ENCODE data around the gene COPZ2. TPM values are rescaled to one million over a fixed set of nuclear protein-coding genes. Genes with fewer than 3 reads are reported as not detected.
"Not testable (repeated sequence)": the region's sequence is repeated elsewhere in the genome, so short reads cannot be mapped to it uniquely, and the experiment has no call there.

Gene COPZ2
- polyA plus RNA-seq, 3 donors = 17.5 to 18.9 (median 18.7) TPM

GRCh38 chr17:48036693-48037035 is 933 bp downstream of the COPZ2 start:
- DNase-seq (ENCODE audit: low read depth in 3 of 3, low spot score in 2 of 3) = no peak

- not testable (repeated sequence) for DNase-seq (ENCODE audit: low read depth in 3 of 3, low spot score in 2 of 3)
Observed at GRCh38 chr17:48034734-48035133, 2.9 kb downstream of the COPZ2 start.

GRCh38 chr17:48031966-48032365 is 5.6 kb downstream of the COPZ2 start:
- no peak for DNase-seq (ENCODE audit: low read depth in 3 of 3, low spot score in 2 of 3)

- no peak for DNase-seq (ENCODE audit: low read depth in 3 of 3, low spot score in 2 of 3)
Observed at GRCh38 chr17:48030531-48030930, 7.1 kb downstream of the COPZ2 start.

GRCh38 chr17:48028736-48029135 is 8.9 kb downstream of the COPZ2 start:
- no peak for DNase-seq (ENCODE audit: low read depth in 3 of 3, low spot score in 2 of 3)

- no peak for DNase-seq (ENCODE audit: low read depth in 3 of 3, low spot score in 2 of 3)
Observed at GRCh38 chr17:48027322-48027981, 10.1 kb downstream of the COPZ2 start.

- peak in 1 of 3 donors; percentile 78 for DNase-seq (ENCODE audit: low read depth in 3 of 3, low spot score in 2 of 3)
Observed at GRCh38 chr17:48026502-48027321, 10.9 kb downstream of the COPZ2 start.

- no peak for DNase-seq (ENCODE audit: low read depth in 3 of 3, low spot score in 2 of 3)
Observed at GRCh38 chr17:48025904-48026501, 11.6 kb downstream of the COPZ2 start.

- DNase-seq (ENCODE audit: low read depth in 3 of 3, low spot score in 2 of 3) = peak; percentile 86 to 92 (median 92)
Observed at GRCh38 chr17:48025040-48025903, 12.3 kb downstream of the COPZ2 start.

GRCh38 chr17:48024149-48025039 is 13.2 kb downstream of the COPZ2 start:
- no peak for DNase-seq (ENCODE audit: low read depth in 3 of 3, low spot score in 2 of 3)

- no peak for DNase-seq (ENCODE audit: low read depth in 3 of 3, low spot score in 2 of 3)
Observed at GRCh38 chr17:48023400-48024148, 14.0 kb downstream of the COPZ2 start.

- no peak for DNase-seq (ENCODE audit: low read depth in 3 of 3, low spot score in 2 of 3)
Observed at GRCh38 chr17:48022901-48023300, 14.7 kb downstream of the COPZ2 start.

- DNase-seq (ENCODE audit: low read depth in 3 of 3, low spot score in 2 of 3) = no peak
Observed at GRCh38 chr17:48021934-48022333, 15.7 kb downstream of the COPZ2 start.

GRCh38 chr17:48017817-48018158 is 19.8 kb downstream of the COPZ2 start:
- DNase-seq (ENCODE audit: low read depth in 3 of 3, low spot score in 2 of 3) = not testable (repeated sequence)

- no peak for DNase-seq (ENCODE audit: low read depth in 3 of 3, low spot score in 2 of 3)
Observed at GRCh38 chr17:48016112-48016511, 21.5 kb downstream of the COPZ2 start.

GRCh38 chr17:48014595-48015111 is 22.9 kb downstream of the COPZ2 start:
- DNase-seq (ENCODE audit: low read depth in 3 of 3, low spot score in 2 of 3) = no peak

GRCh38 chr17:48013876-48014594 is 23.6 kb downstream of the COPZ2 start:
- no peak for DNase-seq (ENCODE audit: low read depth in 3 of 3, low spot score in 2 of 3)

- DNase-seq (ENCODE audit: low read depth in 3 of 3, low spot score in 2 of 3) = no peak
Observed at GRCh38 chr17:48012654-48013053, 24.9 kb downstream of the COPZ2 start.
